ENCODE measurements around the gene PIP5K1B. TPM values are rescaled to one million over a fixed set of nuclear protein-coding genes. Genes with fewer than 3 reads are reported as not detected.

PIP5K1B gene
- total RNA-seq, 2 experiments from 2014 or later, result 0.73 to 0.77 TPM

GRCh38 chr9:68941780-68942459 is 236.9 kb downstream of the PIP5K1B start:
- Mint-ChIP-seq H3K27me3 (peaks cover 22% of the 10 kb centered on the region), H3K36me3 (ENCODE audit: low read depth) (no peaks in the 10 kb centered on the region), H3K9me3 (no peaks in the 10 kb centered on the region), H3K4me3 (no peak overlapping the region), H3K4me1 (no peaks in the 10 kb centered on the region), H3K27ac (no peak overlapping the region)
- CTCF ChIA-PET, result interaction anchor here (1.1 kb wide), 1 partner anchor 8 kb away, joined by 3 read pairs; no protein-coding TSS in a partner anchor
- DNase-seq, result no peak
- POLR2A ChIA-PET, result no interaction called here

- Mint-ChIP-seq H3K27ac (no peak overlapping the region), H3K27me3 (peaks cover 13% of the 10 kb centered on the region), H3K9me3 (no peaks in the 10 kb centered on the region), H3K4me1 (no peaks in the 10 kb centered on the region), H3K36me3 (ENCODE audit: low read depth) (no peaks in the 10 kb centered on the region), H3K4me3 (no peak overlapping the region)
- POLR2A ChIA-PET, result no interaction called here
- CTCF ChIA-PET, result no interaction called here
- DNase-seq, result no peak
These were observed 237.8 kb downstream of the PIP5K1B start for GRCh38 chr9:68942790-68943189.

GRCh38 chr9:68947015-68947414 is 242.0 kb downstream of the PIP5K1B start:
- no peak for DNase-seq
- ChIA-PET CTCF (interaction anchor here (1.3 kb wide), 1 partner anchor 53 kb away, joined by 4 read pairs; no protein-coding TSS in a partner anchor), POLR2A (no interaction called here)
- Mint-ChIP-seq H3K4me3 (no peak overlapping the region), H3K27me3 (peaks cover 2% of the 10 kb centered on the region), H3K9me3 (no peaks in the 10 kb centered on the region), H3K27ac (no peak overlapping the region), H3K36me3 (ENCODE audit: low read depth) (no peaks in the 10 kb centered on the region), H3K4me1 (peaks cover 19% of the 10 kb centered on the region)

- H3K27ac Mint-ChIP-seq, result no peak overlapping the region
- peaks cover 26% of the 10 kb centered on the region for H3K4me1 Mint-ChIP-seq
- H3K4me3 Mint-ChIP-seq, result no peak overlapping the region
- DNase-seq, result no peak
- ChIA-PET POLR2A (no interaction called here), CTCF (interaction anchor here (0.5 to 1.4 kb wide), 4 partner anchors 33 to 196 kb away, joined by 3 to 4 read pairs (median 3); no protein-coding TSS in a partner anchor)
- no peaks in the 10 kb centered on the region for H3K9me3 Mint-ChIP-seq
- H3K27me3 Mint-ChIP-seq, result peaks cover 2% of the 10 kb centered on the region
- H3K36me3 Mint-ChIP-seq (ENCODE audit: low read depth), result peaks cover 2% of the 10 kb centered on the region
These were observed 243.0 kb downstream of the PIP5K1B start for GRCh38 chr9:68947842-68948569.

- CTCF ChIA-PET, result interaction anchor here (0.9 to 1.4 kb wide), 5 partner anchors 8 to 369 kb away, joined by 3 to 5 read pairs (median 3); no protein-coding TSS in a partner anchor
- Mint-ChIP-seq H3K27me3 (peaks cover 2% of the 10 kb centered on the region), H3K9me3 (no peaks in the 10 kb centered on the region), H3K4me1 (peaks cover 30% of the 10 kb centered on the region), H3K27ac (no peak overlapping the region), H3K36me3 (ENCODE audit: low read depth) (peaks cover 3% of the 10 kb centered on the region), H3K4me3 (no peak overlapping the region)
- peak; percentile 23 for DNase-seq
- POLR2A ChIA-PET, result no interaction called here
These were observed 244.4 kb downstream of the PIP5K1B start for GRCh38 chr9:68949271-68950000.

- Mint-ChIP-seq H3K27ac (no peak overlapping the region), H3K9me3 (no peaks in the 10 kb centered on the region), H3K4me1 (peaks cover 37% of the 10 kb centered on the region), H3K27me3 (peaks cover 2% of the 10 kb centered on the region), H3K36me3 (ENCODE audit: low read depth) (peaks cover 3% of the 10 kb centered on the region), H3K4me3 (no peak overlapping the region)
- ChIA-PET POLR2A (interaction anchor here (0.5 kb wide), 1 partner anchor 146 kb away, joined by 3 read pairs; no protein-coding TSS in a partner anchor), CTCF (interaction anchor here (0.7 to 1.3 kb wide), 6 partner anchors 9 to 370 kb away, joined by 3 to 5 read pairs (median 3); no protein-coding TSS in a partner anchor)
- DNase-seq, result no peak
These were observed 245.1 kb downstream of the PIP5K1B start for GRCh38 chr9:68950188-68950587.

- Mint-ChIP-seq H3K27me3 (peaks cover 2% of the 10 kb centered on the region), H3K4me1 (peaks cover 41% of the 10 kb centered on the region), H3K4me3 (no peak overlapping the region), H3K27ac (no peak overlapping the region), H3K36me3 (ENCODE audit: low read depth) (peaks cover 5% of the 10 kb centered on the region), H3K9me3 (no peaks in the 10 kb centered on the region)
- DNase-seq, result no peak
- ChIA-PET POLR2A (interaction anchor here (0.5 kb wide), 1 partner anchor 146 kb away, joined by 3 read pairs; no protein-coding TSS in a partner anchor), CTCF (interaction anchor here (0.7 to 1.0 kb wide), 3 partner anchors 15 to 91 kb away, joined by 3 to 5 read pairs (median 3); no protein-coding TSS in a partner anchor)
These were observed 245.6 kb downstream of the PIP5K1B start for GRCh38 chr9:68950689-68951088.

GRCh38 chr9:68951879-68952659 is 247.0 kb downstream of the PIP5K1B start:
- Mint-ChIP-seq H3K4me3 (no peak overlapping the region), H3K27ac (peak overlapping the region; percentile 26), H3K9me3 (no peaks in the 10 kb centered on the region), H3K4me1 (peaks cover 41% of the 10 kb centered on the region), H3K36me3 (ENCODE audit: low read depth) (peaks cover 5% of the 10 kb centered on the region), H3K27me3 (no peaks in the 10 kb centered on the region)
- DNase-seq, result no peak
- ChIA-PET CTCF (interaction anchor here (0.5 to 1.4 kb wide), 3 partner anchors 12 to 384 kb away, joined by 3 to 4 read pairs (median 3); no protein-coding TSS in a partner anchor), POLR2A (no interaction called here)

- Mint-ChIP-seq H3K9me3 (no peaks in the 10 kb centered on the region), H3K36me3 (ENCODE audit: low read depth) (peaks cover 5% of the 10 kb centered on the region), H3K27ac (no peak overlapping the region), H3K27me3 (no peaks in the 10 kb centered on the region), H3K4me1 (peaks cover 35% of the 10 kb centered on the region), H3K4me3 (no peak overlapping the region)
- POLR2A ChIA-PET, result no interaction called here
- CTCF ChIA-PET, result interaction anchor here (0.7 to 1.2 kb wide), 5 partner anchors 9 to 82 kb away, joined by 3 to 5 read pairs (median 3); partner anchors contain the start of gene FXN
- no peak for DNase-seq
These were observed 248.7 kb downstream of the PIP5K1B start for GRCh38 chr9:68953771-68954170.

- H3K4me1 Mint-ChIP-seq, result peaks cover 26% of the 10 kb centered on the region
- no peak overlapping the region for H3K27ac Mint-ChIP-seq
- no peaks in the 10 kb centered on the region for H3K9me3 Mint-ChIP-seq
- DNase-seq, result no peak
- peaks cover 3% of the 10 kb centered on the region for H3K27me3 Mint-ChIP-seq
- POLR2A ChIA-PET, result interaction anchor here (0.7 kb wide), 1 partner anchor 28 kb away, joined by 3 read pairs; no protein-coding TSS in a partner anchor
- peaks cover 5% of the 10 kb centered on the region for H3K36me3 Mint-ChIP-seq (ENCODE audit: low read depth)
- CTCF ChIA-PET, result interaction anchor here (0.6 to 2.1 kb wide), 4 partner anchors 8 to 19 kb away, joined by 3 to 13 read pairs (median 4); no protein-coding TSS in a partner anchor
- H3K4me3 Mint-ChIP-seq, result no peak overlapping the region
These were observed 250.3 kb downstream of the PIP5K1B start for GRCh38 chr9:68955330-68955729.

GRCh38 chr9:68957479-68957878 is 252.4 kb downstream of the PIP5K1B start:
- Mint-ChIP-seq H3K27ac (no peak overlapping the region), H3K4me3 (no peak overlapping the region), H3K4me1 (peaks cover 17% of the 10 kb centered on the region), H3K27me3 (peaks cover 7% of the 10 kb centered on the region), H3K9me3 (no peaks in the 10 kb centered on the region), H3K36me3 (ENCODE audit: low read depth) (peaks cover 5% of the 10 kb centered on the region)
- CTCF ChIA-PET, result interaction anchor here (1.4 kb wide), 1 partner anchor 12 kb away, joined by 3 read pairs; no protein-coding TSS in a partner anchor
- POLR2A ChIA-PET, result no interaction called here
- no peak for DNase-seq

- CTCF ChIA-PET, result interaction anchor here (1.5 kb wide), 1 partner anchor 16 kb away, joined by 4 read pairs; no protein-coding TSS in a partner anchor
- Mint-ChIP-seq H3K9me3 (no peaks in the 10 kb centered on the region), H3K4me3 (no peak overlapping the region), H3K27ac (no peak overlapping the region), H3K36me3 (ENCODE audit: low read depth) (no peaks in the 10 kb centered on the region), H3K4me1 (peaks cover 3% of the 10 kb centered on the region), H3K27me3 (peaks cover 7% of the 10 kb centered on the region)
- DNase-seq, result no peak
- POLR2A ChIA-PET, result interaction anchor here (0.7 kb wide), 1 partner anchor 39 kb away, joined by 3 read pairs; no protein-coding TSS in a partner anchor
These were observed 256.5 kb downstream of the PIP5K1B start for GRCh38 chr9:68961587-68961986.
